ENCODE measurements around the gene SKOR1. TPM values are rescaled to one million over a fixed set of nuclear protein-coding genes. Genes with fewer than 3 reads are reported as not detected.
A peak's percentile ranks its signal among the peaks of the same experiment; 100 is the strongest.

Gene SKOR1
- total and polyA plus RNA-seq, 12 donors, result 0.07 to 0.40 (median 0.15) TPM

DNA sequence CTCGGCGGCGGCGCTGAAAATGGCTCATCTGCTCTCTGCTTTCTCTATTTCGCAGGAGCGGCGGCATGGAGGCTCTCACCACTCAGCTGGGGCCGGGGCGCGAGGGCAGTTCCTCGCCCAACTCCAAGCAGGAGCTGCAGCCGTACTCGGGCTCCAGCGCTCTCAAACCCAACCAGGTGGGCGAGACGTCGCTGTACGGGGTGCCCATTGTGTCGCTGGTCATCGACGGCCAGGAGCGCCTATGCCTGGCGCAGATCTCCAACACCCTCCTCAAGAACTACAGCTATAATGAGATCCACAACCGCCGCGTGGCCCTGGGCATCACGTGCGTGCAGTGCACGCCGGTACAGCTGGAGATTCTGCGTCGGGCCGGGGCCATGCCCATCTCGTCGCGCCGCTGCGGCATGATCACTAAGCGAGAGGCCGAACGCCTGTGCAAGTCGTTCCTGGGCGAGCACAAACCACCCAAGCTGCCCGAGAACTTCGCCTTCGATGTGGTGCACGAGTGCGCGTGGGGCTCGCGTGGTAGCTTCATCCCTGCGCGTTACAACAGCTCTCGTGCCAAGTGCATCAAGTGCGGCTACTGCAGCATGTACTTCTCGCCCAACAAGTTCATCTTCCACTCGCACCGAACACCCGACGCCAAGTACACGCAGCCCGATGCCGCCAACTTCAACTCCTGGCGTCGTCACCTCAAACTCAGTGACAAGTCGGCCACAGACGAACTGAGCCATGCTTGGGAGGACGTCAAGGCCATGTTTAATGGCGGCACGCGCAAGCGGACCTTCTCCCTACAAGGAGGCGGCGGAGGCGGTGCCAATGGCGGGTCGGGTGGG is 790 bp downstream of the SKOR1 start:
- peaks cover 10 to 81% (median 46%) of the 10 kb centered on the region in 9 donors for H3K4me1 ChIP-seq
- peaks cover 89 to 100% (median 100%) of the 10 kb centered on the region in 7 donors for H3K27me3 ChIP-seq
- peak in 1 of 9 donors; percentile 2 for TF ChIP-seq CTCF (IDR thresholded peaks at IDR 0.05)
- DNase-seq, result no peak
- intact Hi-C loops (cut with DNase I), result no loop called here
- H3K27ac ChIP-seq, result no peak overlapping the region
- WGBS, 2 donors, result 5 to 7% methylated on average over 77 of the region's 77 CpGs
- peaks cover 0 to 7% (median 0%) of the 10 kb centered on the region in 9 donors for H3K36me3 ChIP-seq
- peak overlapping the region in 6 of 10 donors; percentile 3 to 31 (median 13) for H3K4me3 ChIP-seq
- no peak for ATAC-seq
- no peaks in the 10 kb centered on the region for H3K9me3 ChIP-seq

DNA sequence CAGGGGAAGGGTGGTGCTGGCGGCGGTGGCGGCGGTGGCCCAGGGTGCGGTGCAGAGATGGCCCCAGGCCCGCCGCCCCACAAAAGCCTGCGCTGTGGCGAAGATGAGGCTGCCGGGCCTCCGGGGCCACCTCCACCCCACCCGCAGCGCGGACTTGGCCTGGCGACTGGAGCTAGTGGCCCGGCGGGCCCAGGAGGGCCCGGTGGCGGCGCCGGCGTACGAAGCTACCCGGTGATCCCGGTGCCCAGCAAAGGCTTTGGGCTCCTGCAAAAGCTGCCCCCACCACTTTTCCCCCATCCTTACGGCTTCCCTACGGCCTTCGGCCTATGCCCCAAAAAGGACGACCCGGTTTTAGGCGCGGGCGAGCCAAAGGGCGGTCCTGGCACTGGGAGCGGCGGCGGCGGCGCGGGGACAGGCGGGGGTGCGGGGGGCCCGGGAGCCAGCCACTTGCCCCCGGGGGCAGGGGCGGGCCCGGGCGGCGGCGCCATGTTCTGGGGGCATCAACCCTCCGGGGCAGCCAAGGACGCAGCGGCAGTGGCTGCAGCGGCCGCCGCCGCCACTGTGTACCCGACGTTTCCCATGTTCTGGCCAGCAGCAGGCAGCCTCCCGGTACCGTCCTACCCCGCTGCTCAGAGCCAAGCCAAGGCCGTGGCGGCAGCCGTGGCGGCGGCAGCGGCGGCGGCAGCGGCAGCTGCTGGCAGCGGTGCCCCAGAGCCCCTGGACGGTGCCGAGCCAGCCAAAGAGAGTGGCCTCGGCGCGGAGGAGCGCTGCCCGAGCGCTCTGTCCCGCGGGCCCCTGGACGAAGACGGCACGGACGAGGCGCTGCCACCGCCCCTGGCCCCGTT is 1.6 kb downstream of the SKOR1 start:
- Histone ChIP-seq H3K36me3 (peaks cover 0 to 7% (median 0%) of the 10 kb centered on the region in 9 donors), H3K27me3 (peaks cover 92 to 100% (median 100%) of the 10 kb centered on the region in 7 donors), H3K9me3 (no peaks in the 10 kb centered on the region), H3K27ac (no peak overlapping the region), H3K4me1 (peaks cover 10 to 76% (median 46%) of the 10 kb centered on the region in 9 donors), H3K4me3 (peak overlapping the region in 1 of 10 donors; percentile 23)
- WGBS, 2 donors, result 3% methylated on average over 73 to 88 of the region's 88 CpGs
- ATAC-seq (no peak), DNase-seq (no peak)
- no peak for TF ChIP-seq CTCF (IDR thresholded peaks at IDR 0.05)
- intact Hi-C loops (cut with DNase I), result no loop called here

DNA sequence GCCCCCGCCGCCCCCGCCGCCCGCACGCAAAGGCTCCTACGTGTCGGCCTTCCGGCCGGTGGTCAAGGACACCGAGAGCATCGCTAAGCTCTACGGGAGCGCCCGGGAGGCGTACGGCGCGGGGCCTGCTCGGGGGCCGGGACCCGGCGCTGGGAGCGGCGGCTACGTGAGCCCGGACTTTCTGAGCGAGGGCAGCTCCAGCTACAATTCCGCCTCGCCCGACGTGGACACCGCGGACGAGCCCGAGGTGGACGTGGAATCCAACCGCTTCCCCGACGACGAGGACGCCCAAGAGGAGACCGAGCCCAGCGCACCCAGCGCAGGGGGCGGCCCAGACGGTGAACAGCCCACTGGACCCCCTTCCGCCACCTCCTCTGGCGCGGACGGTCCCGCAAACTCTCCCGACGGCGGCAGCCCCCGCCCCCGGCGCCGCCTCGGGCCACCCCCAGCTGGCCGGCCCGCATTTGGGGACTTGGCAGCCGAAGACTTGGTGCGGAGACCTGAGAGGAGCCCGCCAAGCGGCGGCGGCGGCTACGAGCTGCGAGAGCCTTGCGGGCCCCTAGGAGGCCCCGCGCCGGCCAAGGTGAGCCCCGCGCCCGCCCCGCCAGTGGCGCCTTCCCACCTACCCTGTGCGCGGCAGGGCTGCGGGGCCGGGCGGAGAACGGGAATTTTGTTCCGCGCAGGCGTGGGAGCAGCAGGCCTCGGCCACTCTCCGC is 2.4 kb downstream of the SKOR1 start:
- TF ChIP-seq CTCF (IDR thresholded peaks at IDR 0.05), result no peak
- H3K4me1 ChIP-seq, result peaks cover 10 to 74% (median 50%) of the 10 kb centered on the region in 9 donors
- H3K27me3 ChIP-seq, result peaks cover 86 to 100% (median 100%) of the 10 kb centered on the region in 7 donors
- intact Hi-C loops (cut with DNase I), result no loop called here
- WGBS, 2 donors, result 2 to 3% methylated on average over 91 of the region's 91 CpGs
- no peak overlapping the region for H3K27ac ChIP-seq
- peak overlapping the region in 8 of 10 donors; percentile 10 to 31 (median 18) for H3K4me3 ChIP-seq
- no peak for DNase-seq
- no peak for ATAC-seq
- H3K36me3 ChIP-seq, result peaks cover 0 to 7% (median 0%) of the 10 kb centered on the region in 9 donors
- H3K9me3 ChIP-seq, result no peaks in the 10 kb centered on the region

All from heart right ventricle (tissue), 16 donors.